Liver (tissue), 9 donors: ENCODE measurements around the gene STYX. TPM values are rescaled to one million over a fixed set of nuclear protein-coding genes. Genes with fewer than 3 reads are reported as not detected.
A peak's percentile ranks its signal among the peaks of the same experiment; 100 is the strongest.

Experiments used
- DNase-seq: peaks from one replicate; pipeline ENCODE4 v3.0.0-alpha.2; 2017; ENCODE audit warnings: low spot score
- H3K27ac ChIP-seq, 2 donors: one replicate each; pipeline ENCODE4 v1.7.0; 2013; ENCODE audit warnings: inconsistent platforms in 2 of 2, low read length in 2 of 2, control low read depth in 1 of 2, low read depth in 1 of 2, mild to moderate bottlenecking in 1 of 2
- H3K27me3 ChIP-seq, 4 donors: one replicate each; pipeline versions ENCODE4 v1.6.1 to v1.7.0; 2013; ENCODE audit warnings: low read length in 3 of 4, inconsistent platforms in 1 of 4, mild to moderate bottlenecking in 1 of 4, moderate library complexity in 1 of 4; ENCODE audit not compliant: control insufficient read depth in 4 of 4, insufficient read depth in 4 of 4
- H3K36me3 ChIP-seq, 4 donors: one replicate each; pipeline versions ENCODE4 v1.6.1 to v1.7.0; 2013; ENCODE audit warnings: low read length in 3 of 4, mild to moderate bottlenecking in 3 of 4, low read depth in 1 of 4, moderate library complexity in 1 of 4; ENCODE audit not compliant: control insufficient read depth in 4 of 4, insufficient read depth in 3 of 4
- H3K4me1 ChIP-seq, 4 donors: one replicate each; pipeline versions ENCODE4 v1.6.1 to v1.7.0; 2013; ENCODE audit warnings: low read length in 3 of 4, mild to moderate bottlenecking in 3 of 4, moderate library complexity in 1 of 4; ENCODE audit not compliant: control insufficient read depth in 4 of 4, insufficient read depth in 4 of 4
- H3K4me3 ChIP-seq, 3 donors: one replicate each; pipeline versions ENCODE4 v1.6.1 to v1.7.0; 2013; ENCODE audit warnings: low read length in 3 of 3, control low read depth in 1 of 3, low read depth in 1 of 3, mild to moderate bottlenecking in 1 of 3
- H3K9ac ChIP-seq, 2 donors: one replicate each; pipeline ENCODE4 v1.7.0; 2013; ENCODE audit warnings: low read length in 2 of 2, mild to moderate bottlenecking in 2 of 2, moderate library complexity in 2 of 2, control low read depth in 1 of 2, low read depth in 1 of 2
- H3K9me3 ChIP-seq, 4 donors: one replicate each; pipeline versions ENCODE4 v1.6.1 to v1.7.0; 2013; ENCODE audit warnings: low read length in 3 of 4; ENCODE audit not compliant: control insufficient read depth in 4 of 4
- CTCF ChIP-seq: fragments of 150-350 bp; IDR thresholded peaks from 2 replicates; pipeline ENCODE4 v1.5.1; 2017; ENCODE audit warnings: improper control_type of control experiment, low read depth, low read length; ENCODE audit not compliant: missing input control
- EGR1 ChIP-seq, 2 donors: IDR thresholded peaks; 2 replicates each; pipeline ENCODE4 v1.6.1; 2016 to 2018; ENCODE audit warnings: antibody characterized with exemption in 2 of 2, low read depth in 2 of 2
- FOXA1 ChIP-seq: IDR thresholded peaks from 2 replicates; pipeline ENCODE4 v1.6.1; 2016; ENCODE audit warnings: antibody characterized with exemption
- FOXA2 ChIP-seq: IDR thresholded peaks from 2 replicates; pipeline ENCODE4 v1.6.1; 2016; ENCODE audit warnings: antibody characterized with exemption
- HNF4A ChIP-seq, 2 donors: conservative IDR thresholded peaks; 2 replicates each; pipeline ENCODE4 v1.6.1; 2016; ENCODE audit warnings: antibody characterized with exemption in 2 of 2, mild to moderate bottlenecking in 2 of 2
- JUND ChIP-seq, 2 donors: IDR thresholded peaks; 2 replicates each; pipeline ENCODE4 v1.6.1; 2016; ENCODE audit warnings: antibody characterized with exemption in 2 of 2
- NR2F2 ChIP-seq: IDR thresholded peaks from 2 replicates; pipeline ENCODE4 v1.6.1; 2016; ENCODE audit warnings: antibody characterized with exemption
- RAD21 ChIP-seq, 2 donors: IDR thresholded peaks; 2 replicates each; pipeline ENCODE4 v1.6.1; 2016; ENCODE audit warnings: antibody characterized with exemption in 2 of 2, mild to moderate bottlenecking in 2 of 2
- REST ChIP-seq: IDR thresholded peaks from 2 replicates; pipeline ENCODE4 v1.6.1; 2016; ENCODE audit warnings: antibody characterized with exemption, mild to moderate bottlenecking
- RXRA ChIP-seq, 2 donors: IDR thresholded peaks; 2 replicates each; pipeline ENCODE4 v1.6.1; 2017 to 2018; ENCODE audit warnings: antibody characterized with exemption in 2 of 2, mild to moderate bottlenecking in 1 of 2
- SP1 ChIP-seq: IDR thresholded peaks from 2 replicates; pipeline ENCODE4 v1.6.1; 2018; ENCODE audit warnings: antibody characterized with exemption, mild to moderate bottlenecking
- WGBS: extraction: QIAGEN DNeasy Blood & Tissue Kit; methylation state at CpG from one replicate; pipeline ENCODE4 v1.1.7; 2013; 5-methylcytosine and 5-hydroxymethylcytosine counted together
- polyA plus RNA-seq, 2 donors: library from polyadenylated mRNA; stranded (reverse) in 1 of 2; unstranded in 1 of 2; fragments of 200-250 nt in 1 of 2; fragments of >200 nt in 1 of 2; fragmentation: Nextera tagmentation in 1 of 2; extraction: Ambion mirVana in 1 of 2; gene quantifications; one replicate each; pipeline versions ENCODE4 v1.2.1 to v1.2.3, GENCODE V29; 2013 to 2015
- total RNA-seq, 2 donors: library from RNA; depleted of rRNA; stranded (reverse); fragments of >200 nt; gene quantifications; one replicate each; pipeline ENCODE4 v1.2.3, GENCODE V29; 2014
- TF ChIP-seq, protein P1 (sequence below): IDR thresholded peaks from 2 replicates; pipeline ENCODE4 v1.6.1; 2016; ENCODE audit warnings: antibody characterized with exemption
- TF ChIP-seq, protein P2 (sequence below): IDR thresholded peaks from 2 replicates; pipeline ENCODE4 v1.6.1; 2016; ENCODE audit warnings: antibody characterized with exemption
- TF ChIP-seq, protein P3 (sequence below): IDR thresholded peaks from 2 replicates; pipeline ENCODE4 v1.6.1; 2016; ENCODE audit warnings: antibody characterized with exemption
- donor health status: healthy.
- donor health status: healthy.
- donor health status: healthy.
- donor health status: healthy.
- donor health status: healthy.

Gene STYX
- total and polyA plus RNA-seq, 4 donors, result 5.9 to 21.2 (median 17.3) TPM

GRCh38 chr14:52706286-52706685 lies 23.7 kb upstream of the STYX start:
- peak overlapping the region; percentile 71 to 80 for H3K27ac ChIP-seq
- 93% methylated on average over 5 of the region's 5 CpGs for WGBS
- DNase-seq, result no peak
- H3K4me3 ChIP-seq, result peak overlapping the region in 2 of 3 donors; percentile 61
- H3K27me3 ChIP-seq, result no peaks in the 10 kb centered on the region
- TF ChIP-seq, protein P1, sequence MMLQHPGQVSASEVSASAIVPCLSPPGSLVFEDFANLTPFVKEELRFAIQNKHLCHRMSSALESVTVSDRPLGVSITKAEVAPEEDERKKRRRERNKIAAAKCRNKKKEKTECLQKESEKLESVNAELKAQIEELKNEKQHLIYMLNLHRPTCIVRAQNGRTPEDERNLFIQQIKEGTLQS, result no peak
- TF ChIP-seq EGR1 (IDR thresholded peaks at IDR 0.05; ENCODE audit: low read depth in 2 of 2) (no peak), FOXA1 (no peak), RAD21 (IDR thresholded peaks at IDR 0.05) (no peak), FOXA2 (no peak), NR2F2 (no peak), CTCF (no peak), HNF4A (conservative IDR thresholded peaks at IDR 0.05) (no peak), REST (no peak), JUND (IDR thresholded peaks at IDR 0.05) (no peak), SP1 (no peak), RXRA (IDR thresholded peaks at IDR 0.05) (no peak)
- TF ChIP-seq, protein P2, sequence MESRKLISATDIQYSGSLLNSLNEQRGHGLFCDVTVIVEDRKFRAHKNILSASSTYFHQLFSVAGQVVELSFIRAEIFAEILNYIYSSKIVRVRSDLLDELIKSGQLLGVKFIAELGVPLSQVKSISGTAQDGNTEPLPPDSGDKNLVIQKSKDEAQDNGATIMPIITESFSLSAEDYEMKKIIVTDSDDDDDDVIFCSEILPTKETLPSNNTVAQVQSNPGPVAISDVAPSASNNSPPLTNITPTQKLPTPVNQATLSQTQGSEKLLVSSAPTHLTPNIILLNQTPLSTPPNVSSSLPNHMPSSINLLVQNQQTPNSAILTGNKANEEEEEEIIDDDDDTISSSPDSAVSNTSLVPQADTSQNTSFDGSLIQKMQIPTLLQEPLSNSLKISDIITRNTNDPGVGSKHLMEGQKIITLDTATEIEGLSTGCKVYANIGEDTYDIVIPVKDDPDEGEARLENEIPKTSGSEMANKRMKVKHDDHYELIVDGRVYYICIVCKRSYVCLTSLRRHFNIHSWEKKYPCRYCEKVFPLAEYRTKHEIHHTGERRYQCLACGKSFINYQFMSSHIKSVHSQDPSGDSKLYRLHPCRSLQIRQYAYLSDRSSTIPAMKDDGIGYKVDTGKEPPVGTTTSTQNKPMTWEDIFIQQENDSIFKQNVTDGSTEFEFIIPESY, result no peak
- TF ChIP-seq, protein P3, sequence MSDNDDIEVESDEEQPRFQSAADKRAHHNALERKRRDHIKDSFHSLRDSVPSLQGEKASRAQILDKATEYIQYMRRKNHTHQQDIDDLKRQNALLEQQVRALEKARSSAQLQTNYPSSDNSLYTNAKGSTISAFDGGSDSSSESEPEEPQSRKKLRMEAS, result no peak
- H3K36me3 ChIP-seq, result peaks cover 0 to 25% (median 9%) of the 10 kb centered on the region in 4 donors
- H3K9me3 ChIP-seq, result no peaks in the 10 kb centered on the region
- peak overlapping the region; percentile 33 to 96 for H3K9ac ChIP-seq
- H3K4me1 ChIP-seq, result peaks cover 3 to 21% (median 9%) of the 10 kb centered on the region in 4 donors
